T follicular helper cell (primary cell): ENCODE measurements around the gene PSMA5.
"Not testable (repeated sequence)": the region's sequence is repeated elsewhere in the genome, so short reads cannot be mapped to it uniquely, and the experiment has no call there.

ENCODE experiments used
- DNase-seq: peaks from one replicate; pipeline ENCODE4 v3.0.0-alpha.2; 2020; ENCODE audit warnings: low read depth

PSMA5 gene

DNA sequence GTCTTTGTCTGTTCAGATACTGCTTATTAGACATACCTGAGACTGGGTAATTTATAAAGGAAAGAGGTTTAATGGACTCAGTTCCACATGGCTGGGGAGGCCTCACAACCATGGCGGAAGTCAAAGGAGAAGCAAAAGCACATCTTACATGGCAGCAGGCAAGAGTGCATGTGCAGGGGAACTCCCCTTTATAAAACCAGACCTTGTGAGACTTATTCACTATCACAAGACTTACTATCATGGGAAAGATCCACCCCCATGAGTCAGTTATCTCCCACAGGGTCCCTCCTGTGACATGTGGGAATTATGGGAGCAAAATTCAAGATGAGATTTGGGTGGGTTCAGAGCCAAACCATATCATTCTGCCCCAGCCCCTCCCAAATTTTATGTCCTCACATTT is 7.1 kb upstream of the PSMA5 start:
- no peak for DNase-seq

DNA sequence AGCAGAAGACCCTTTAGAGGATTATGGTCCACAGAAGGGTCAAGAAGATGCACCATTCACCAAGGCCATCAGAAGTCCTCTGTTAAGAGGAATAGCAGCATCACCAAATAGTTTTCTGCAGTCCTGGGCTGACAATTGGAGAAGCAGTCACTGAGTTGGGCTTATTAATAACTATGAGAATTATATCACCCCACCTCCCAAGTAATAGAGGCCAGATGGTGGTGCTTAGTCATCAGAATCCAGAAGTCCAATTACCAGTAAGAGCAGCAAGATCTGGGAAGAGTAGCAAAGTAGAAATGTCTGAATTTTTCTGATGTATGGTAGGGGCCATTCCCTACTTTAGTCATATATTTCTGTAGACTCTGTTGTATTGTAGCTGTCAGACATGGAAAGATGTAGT is 6.1 kb upstream of the PSMA5 start:
- no peak for DNase-seq

DNA sequence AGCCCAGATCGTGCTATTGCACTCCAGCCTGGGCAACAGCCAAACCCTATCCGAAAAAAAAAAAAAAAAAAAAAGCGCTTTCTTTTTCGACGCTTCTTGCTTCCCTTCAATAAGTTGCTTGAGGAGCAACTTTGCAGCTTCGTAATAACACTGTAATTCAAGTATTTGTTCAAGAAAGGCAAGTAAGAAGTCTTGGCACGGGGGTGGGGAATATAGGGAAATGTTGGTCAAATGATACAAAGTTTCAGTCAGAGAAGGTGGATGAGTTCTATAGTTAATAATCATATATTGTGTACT is 871 bp upstream of the PSMA5 start:
- DNase-seq, result no peak

DNA sequence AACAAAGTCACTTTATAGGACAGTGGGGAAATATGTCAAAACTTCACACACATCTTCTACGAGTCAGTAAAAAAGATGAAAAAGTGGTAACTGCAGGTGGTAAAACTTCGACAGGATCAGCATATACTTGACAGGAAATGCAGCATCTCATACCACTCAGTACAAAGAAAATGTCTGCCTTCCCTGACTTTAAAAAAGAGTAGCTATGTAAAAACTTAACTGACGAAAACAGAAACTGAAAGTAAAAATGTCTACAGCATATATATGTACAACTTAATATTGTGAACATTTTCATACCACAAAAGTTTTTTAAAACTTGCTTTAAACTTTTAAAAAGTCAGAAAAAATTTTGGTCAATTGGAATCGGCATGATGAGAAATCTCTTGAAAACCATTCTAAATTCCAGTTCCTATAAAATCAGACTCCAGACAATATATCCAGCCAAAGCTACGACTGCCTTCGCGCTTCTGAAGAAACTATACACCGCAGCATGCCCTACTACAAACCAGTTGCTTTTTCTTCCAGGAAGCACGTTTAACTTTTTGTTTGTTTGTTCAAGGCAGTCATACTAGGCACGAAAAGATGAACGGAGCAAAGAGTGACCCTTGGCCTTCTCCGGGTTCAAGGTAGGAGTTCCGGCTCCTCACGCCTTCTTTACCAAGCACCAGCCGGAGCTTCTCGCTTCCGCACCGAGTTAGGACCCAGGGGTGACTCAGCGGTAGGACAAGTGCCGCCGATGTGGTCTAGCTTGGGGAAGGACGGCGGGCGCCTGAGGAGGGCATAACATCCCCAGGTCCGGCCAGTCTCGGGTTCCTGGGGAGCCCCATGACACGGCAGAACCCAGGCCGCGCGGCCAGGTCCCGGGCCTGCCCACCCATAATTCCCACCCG is 612 bp downstream of the PSMA5 start:
- DNase-seq, result peak; percentile 37

DNA sequence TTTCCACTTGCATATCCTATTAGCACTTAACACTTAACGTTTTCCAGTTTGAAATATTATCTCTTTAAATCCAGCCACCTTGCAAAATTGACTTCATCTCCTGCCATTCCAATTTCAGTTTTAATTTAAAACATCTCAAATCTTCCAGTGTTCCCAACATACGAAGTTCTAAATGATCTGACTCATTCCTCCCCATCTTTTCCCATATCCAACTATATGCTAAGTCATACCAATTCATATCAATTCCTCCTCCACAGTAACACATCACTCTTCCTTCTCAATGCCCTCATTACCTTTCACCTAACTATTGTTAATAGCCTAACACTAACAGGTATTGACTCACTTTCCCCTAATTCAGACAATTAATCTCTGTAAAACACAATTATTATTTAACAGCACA is 2.8 kb downstream of the PSMA5 start:
- no peak for DNase-seq

DNA sequence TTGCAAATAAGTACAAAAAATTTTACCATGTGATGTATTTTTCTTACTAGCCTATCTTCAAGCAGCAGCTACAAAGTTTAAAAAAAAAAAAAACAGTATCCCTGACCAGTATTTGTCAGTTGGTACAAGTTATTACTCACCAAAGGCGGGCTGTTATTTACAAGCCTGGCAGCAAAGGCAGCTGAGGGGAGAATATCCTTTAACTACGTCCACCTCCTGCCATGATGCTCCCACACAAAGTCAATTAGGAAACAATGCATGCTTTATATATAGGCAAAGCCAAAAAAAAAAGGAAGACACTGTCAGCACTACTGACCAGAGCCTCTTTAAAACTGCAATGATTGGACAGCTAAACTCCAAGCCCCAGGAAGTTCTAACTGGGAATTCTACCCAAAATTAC is 13.7 kb downstream of the PSMA5 start:
- DNase-seq, result no peak

DNA sequence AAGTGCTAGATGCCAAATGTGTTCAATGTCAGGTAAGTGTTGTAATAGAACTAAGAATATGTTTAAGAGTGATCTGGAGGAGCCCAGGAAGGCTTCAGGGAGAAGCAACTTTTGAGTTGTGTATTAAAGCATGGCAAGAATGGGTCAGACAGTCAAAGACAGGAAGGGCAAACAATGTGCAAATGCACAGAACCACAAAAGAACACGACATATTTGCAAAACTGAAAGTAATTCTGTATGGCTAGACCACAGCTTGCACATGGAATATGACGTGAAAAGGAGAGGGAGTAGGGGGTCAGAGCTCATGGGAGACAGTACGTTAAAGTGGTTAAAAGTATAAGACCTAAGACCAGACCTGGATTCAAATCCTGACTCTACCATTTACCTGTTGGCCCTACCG is 21.4 kb downstream of the PSMA5 start:
- no peak for DNase-seq

DNA sequence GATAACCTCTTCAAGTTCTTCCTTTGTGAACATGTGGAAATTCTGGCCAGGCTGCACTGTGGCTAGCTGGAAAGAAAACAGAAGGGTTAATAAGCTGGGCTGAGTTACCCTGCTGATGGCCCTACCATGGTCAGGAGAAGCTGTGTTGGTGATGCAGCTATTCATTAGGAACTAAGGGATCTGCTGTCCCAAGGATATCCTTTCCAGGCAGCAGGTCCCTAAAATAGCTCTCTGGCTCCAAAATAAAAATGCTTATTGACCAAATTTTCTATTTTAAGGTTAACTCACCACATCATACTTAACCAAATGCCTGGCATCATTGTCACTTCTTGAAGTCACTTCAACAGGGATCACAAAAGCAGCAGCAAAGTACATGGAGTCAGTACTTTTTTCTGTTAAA is 24.2 kb downstream of the PSMA5 start:
- no peak for DNase-seq

DNA sequence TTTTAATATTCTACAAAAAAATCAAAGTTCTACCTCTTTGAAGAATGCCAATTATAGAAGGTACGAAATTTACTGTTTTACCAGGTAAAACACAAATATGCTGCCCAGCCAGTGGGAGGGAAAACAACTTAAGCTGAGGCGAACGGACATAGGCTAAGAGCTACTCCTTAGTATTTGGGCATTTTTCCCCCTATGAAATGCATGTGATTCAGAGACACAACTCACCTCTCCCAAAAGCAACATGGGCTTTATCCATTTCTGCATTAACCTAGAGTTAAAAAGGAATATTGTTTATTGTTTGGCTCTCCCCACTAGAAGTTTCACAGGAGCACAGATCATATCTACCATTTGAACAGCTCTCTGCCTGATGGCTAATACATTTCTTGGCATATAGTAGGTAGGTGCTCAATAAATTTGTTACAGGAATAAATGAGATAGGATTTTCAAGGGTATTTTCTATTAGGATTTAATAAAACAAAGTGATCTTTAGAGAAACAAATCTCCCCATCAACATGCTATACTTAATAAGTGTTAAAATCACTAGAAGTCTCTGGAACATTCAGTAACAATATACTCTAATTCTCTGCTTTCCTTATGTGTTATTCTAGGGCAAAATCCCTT is 26.1 kb downstream of the PSMA5 start:
- no peak for DNase-seq

DNA sequence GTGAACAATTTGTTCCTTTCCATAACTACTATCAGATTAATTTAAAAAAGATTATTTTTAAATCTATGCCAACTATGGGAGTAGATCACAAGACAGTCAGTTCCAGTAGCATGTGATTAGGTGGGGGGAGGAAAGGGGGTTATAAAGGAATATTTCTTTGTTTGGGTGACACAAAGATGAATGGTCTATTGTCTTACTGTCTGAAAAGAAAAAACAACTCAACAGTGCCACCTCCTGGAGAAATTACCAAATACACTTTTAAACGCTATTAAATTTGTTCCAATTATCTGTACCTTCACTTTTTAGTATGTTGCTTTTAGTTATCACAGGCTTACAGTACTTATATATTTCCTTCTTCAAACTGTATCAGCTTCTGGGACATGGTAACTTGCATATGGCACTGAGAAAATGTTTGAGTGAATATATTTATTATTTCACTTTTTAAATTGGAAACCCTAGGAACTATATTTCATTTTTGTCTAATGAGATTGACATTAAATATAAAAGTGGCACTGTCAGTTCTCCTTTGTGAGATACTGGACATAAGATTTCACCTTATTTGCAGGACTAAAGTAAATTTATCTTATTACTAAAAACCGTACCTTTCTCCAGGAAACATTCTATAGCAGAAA is 26.8 kb downstream of the PSMA5 start:
- no peak for DNase-seq

DNA sequence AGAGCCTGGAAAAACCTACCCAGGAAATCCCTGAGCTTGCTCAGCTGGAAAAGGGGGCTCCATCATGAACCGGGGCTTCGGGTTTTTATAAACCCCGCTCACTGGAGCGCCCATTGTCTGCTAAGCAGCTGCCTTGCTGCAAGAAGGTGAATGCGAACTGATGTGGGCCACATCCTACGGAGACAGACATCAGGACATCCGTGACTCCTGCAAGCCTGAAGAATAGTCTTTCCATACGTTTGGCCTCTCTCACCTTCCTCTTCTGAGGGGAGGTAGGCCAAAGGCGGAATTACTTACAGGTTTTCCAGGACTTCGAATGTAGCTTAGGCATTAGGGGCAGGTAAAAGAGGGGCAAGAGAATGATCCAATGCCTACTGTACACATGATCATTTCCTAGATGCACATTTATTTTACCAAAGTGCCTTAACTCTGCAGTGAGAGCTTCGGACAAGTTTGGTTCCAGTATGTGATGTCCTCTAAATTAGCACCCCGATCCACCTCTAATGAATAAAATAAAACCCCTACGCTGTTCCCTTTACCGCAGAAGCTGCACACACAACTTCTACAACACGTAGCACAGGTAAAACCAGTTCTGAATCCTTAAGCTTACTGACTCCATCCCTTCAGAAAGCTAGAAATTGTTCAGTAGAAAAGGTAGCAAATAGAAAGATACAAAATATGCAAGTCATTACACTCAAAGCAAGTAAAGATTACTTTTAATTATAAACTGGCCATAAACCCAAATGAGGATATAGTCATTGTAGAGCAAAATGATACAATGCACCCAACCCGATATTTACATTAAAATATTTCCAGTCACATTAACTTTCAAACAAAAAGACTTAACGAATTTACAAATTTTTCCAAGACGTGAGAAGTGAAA is 27.7 kb downstream of the PSMA5 start:
- no peak for DNase-seq

DNA sequence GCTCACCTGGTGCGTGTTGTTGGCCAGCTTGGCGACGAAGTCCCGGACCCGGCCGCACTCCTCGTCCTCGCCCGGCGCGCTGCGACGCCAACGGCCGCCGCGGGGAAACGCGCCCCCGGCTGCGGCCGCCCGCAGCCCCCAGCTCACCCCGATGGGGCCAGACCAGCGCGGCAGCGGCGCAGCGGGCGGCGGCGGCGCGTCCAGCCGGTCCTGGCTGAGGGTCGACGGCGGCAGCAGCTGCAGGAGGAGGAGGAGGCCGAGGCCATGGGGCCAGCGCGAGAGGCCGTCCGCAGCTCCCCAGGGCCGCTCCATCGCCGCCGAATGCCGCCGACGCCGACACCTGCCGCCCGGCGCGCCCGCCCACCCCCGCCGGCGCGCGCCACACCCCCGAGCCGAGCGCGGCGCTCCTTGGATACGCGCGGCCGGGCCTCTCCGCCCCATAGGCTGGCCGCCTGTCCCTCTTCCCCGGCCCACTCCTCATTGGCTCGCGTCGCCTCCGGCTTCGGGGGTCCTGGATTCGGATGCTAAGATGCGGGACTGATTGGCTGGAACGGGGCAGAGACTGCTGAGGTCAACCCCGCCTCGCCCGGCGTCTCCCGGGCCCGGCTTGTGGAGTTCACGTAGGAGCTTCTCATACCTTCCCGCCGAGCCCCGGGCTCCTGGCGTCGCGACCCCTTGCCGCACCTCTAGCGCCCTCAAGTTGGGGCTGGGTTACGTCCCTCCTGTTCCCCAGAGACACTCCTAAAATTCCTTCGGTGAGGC is 28.5 kb downstream of the PSMA5 start, which contains the start of gene SORT1:
SORT1 (minus strand) TSS at position 338 of the 762 bp plus-strand sequence; CDS start at position 312, 26 bp downstream.
- DNase-seq, result peak; percentile 22

DNA sequence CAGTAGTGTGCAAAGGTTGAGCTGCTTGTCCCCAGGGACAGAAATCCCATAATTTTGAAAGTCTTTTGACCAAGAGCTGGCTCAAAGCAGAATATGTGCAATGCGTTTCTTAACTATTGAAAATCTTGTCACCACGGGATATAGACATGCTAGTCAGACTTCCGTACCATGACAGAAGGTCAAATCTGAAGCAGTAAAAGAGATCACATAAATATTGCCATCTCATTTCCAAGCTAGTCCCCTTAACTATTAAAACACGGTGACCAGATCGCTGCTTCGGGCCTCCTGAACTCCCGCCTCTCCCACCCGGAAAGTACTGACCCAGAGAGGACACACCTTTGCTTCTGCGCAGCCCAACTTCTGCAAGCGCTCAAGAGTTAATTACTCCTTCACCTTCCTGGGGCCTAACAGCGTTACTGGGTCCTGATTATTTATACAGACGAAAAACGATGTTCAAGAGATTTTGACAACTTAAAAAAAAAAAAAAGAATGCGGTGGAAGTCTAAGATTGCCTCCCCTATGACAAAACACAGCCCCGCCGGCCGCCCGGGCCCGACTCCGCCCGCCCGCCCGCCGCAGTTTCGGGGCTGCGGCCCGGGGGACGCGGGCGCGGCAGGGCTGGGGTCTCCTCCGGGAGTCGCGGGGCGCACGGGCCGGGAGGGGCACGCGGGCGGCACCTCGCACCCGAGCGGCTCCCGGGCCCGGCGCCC is 29.2 kb downstream of the PSMA5 start:
- DNase-seq, result no peak

DNA sequence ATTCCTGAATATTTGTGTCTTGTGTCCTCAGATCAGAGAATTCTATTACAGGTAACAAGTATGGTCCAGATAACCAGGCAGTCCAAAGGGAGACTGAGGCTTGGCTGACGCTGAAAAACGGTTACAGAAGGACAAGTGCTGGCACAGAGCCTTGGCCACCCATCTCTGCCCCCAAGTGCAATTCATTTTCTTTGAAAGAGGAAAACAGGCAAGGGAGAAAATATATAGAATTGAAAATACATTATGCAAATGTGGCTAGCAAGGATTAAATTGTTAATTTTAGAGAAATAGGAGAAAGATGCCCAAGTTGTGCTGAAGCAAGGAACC is 29.8 kb downstream of the PSMA5 start:
- DNase-seq, result no peak

DNA sequence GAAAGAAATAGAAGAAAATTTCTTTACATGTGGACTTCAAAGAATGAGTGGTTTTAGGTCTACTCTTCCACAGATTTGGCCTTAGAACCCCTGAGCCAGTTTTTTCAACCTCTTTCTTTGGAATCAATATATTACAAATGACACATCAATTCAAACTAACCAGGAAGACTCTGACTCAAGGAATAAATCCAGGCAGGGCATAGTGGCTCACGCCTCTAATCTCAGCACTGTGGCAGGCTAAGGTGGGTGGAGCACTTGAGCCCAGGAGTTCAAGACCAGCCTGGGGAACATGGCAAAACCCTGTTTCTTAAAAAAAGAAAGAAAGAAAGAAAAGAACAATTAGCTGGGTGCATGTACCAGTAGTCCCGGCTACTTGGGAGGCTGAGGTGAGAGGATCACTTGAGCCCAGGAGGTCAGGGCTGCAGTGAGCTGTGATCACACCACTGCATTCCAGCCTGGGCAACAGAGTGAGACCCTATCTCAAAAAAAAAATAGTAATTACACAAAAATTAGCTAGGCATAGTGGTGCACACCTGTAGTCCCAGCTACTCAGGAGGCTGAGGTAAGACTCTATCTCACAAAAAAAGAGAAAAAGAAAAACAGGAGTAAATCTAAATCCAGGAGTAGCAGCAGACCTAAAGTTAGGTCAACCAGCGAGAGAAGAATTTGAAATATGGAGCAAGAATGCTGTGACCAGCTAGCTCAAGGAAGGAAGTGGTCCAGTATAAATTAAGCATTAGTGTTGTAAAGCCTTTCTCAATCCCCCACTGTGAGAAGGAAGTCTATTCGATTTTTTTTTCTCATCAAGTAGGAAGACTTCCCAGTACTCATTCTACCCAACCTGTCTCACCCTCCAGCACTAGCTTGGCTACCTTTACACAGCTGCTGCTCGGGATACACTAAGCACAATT is 30.4 kb downstream of the PSMA5 start:
- DNase-seq, result no peak

DNA sequence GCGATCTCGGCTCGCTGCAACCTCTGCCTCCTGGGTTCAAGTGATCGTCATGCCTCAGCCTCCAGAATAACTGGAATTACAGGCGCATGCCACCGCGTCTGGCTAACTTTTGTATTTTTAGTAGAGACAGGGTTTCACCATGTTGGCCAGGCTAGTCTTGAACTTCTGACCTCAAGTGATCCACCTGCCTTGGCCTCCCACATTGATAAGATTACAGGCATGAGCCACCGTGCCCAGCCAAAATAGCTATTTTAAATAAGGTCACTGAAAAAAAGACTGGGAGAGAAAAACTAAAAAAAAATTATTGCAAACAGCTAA is 31.0 kb downstream of the PSMA5 start:
- DNase-seq, result not testable (repeated sequence)

DNA sequence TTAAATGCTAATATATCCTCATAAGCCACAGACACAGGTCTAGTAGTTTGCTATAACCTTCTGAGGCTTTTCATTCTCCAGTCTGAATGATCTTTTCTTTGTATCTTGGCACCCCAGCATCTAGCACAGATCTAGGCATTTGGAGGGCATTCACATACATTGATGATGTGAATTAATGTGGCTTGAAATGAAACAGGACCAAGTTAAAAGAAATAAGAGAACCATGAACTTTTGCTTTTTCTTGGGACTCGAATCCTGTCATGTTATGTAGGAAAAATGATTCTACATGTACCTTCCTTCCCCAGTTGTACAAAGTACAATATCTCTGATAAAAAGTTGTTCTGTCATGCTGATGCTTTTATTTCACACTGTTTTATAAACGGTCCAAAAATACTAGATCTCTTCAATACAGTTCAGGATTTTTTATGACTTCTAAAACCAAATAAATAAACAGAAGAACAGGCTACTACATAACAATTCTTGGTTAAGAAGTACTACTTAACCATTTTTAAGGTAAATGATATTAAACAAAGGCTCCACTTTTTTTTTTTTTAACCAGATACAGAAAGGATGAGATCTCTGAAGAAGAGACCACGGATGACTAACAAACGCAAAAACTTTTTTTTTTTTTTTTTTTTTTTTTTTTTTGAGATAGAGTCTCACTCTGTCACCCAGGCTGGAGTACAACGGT is 31.5 kb downstream of the PSMA5 start:
- no peak for DNase-seq

DNA sequence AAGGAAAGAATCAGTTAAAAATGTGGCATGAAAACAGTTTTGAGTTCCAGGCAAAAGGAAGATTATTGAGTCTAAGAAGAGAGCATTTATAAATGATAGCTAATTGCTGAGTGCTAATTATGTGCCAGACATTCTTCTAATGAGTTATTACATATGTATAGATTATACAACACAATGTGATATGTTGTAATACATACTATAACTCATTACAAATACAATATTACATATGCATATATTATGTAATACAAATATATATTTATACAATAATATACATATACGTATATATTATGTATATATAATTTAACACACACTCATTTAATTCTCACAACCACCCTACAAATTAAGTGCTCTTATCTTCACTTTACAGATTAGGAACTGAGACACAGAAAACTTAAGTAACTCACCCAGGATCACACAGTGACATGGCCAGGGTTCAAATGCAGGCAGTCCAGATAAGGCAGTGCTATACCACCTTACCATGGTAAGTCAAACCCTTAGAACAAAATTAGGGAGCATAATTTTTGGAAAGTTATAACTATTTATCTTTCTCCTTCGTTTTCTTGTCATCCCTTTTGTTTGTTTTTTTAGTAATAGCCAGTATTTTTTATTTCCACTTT is 32.5 kb downstream of the PSMA5 start:
- no peak for DNase-seq
